GM19239 (cell line): ENCODE measurements around the gene PAK4.

Experiments
- DNase-seq: peaks from one replicate; pipeline ENCODE4 v3.0.0; 2011; ENCODE audit warnings: low spot score; ENCODE audit not compliant: insufficient read length
- FAIRE-seq: peaks from 2 replicates; lab custom pipeline; 2011; peaks lifted over from hg19 to GRCh38; lab: Jason Lieb, UNC

Gene PAK4

DNA sequence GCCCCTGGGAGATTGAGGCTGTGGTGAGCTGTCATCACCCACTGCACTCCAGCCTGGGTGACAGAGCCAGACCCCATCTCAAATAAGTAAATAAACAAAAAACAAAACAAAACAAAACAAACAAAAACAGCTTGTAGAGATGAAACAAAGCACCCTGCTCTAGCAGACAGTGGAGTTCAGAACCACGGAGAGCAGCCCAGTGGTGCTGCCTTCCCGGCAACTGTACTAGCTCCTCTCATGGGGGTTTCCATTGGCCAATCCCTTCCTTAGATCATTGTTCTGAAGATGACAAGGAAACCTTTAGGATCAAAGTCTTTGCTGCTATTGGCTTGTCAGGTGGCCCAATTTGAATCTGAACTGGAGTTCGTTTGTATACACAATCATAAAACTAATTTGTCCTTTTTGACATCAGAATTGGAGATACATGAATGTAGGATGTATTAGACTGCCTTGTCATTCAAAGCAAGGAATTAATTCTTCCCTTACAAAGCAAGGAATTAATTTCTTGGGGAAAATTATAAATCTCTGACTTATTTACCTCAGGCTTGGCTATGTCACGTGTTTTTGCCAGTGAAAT, 98.2 kb downstream of the PAK4 start:
- FAIRE-seq, result no peak

DNA sequence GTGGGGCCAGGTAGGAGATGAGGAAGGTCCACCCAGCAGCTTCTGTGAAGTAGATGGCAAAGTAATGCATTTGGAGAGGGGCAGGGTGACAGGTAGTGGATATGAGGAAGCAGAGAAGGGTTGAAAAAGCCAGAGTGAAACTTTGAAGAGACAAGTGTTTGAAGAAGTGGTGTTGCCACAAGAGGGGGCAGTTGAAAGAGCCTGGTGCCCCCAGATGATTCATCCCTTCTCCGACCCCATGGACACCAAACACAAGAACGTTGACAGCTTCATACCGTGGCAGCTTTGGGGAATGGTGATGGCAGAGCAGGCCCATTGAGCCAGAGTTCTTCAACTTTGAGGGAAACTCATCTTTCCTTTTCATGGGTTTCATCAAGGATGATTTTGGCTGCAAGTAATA, 99.3 kb downstream of the PAK4 start:
- FAIRE-seq (no peak), DNase-seq (no peak)

More for the DNA sequence above, 98.2 kb downstream of the PAK4 start:
- DNase-seq, result no peak
